Naive thymus-derived CD4-positive, alpha-beta T cell (primary cell): ENCODE results near the gene RFFL. TPM values are rescaled to one million over a fixed set of nuclear protein-coding genes. Genes with fewer than 3 reads are reported as not detected.

Source experiments
- ATAC-seq: fragments of 150-1000 bp; cut with Tn5 transposase; 2 replicates; pipeline ENCODE4 v1.10.0; 2021; ENCODE audit warnings: mild to moderate bottlenecking, moderate library complexity
- CTCF ChIA-PET: fragments of 350-600 bp; sonication (Branson Sonifier 250); formaldehyde crosslinking; loops from one replicate; lab custom pipeline; 2021; ENCODE audit warnings: antibody characterized with exemption; lab: Charles Lee
- POLR2A ChIA-PET: fragments of 350-600 bp; sonication (Branson Sonifier 250); formaldehyde crosslinking; loops from one replicate; lab custom pipeline; 2021; ENCODE audit warnings: antibody characterized with exemption, inconsistent platforms; lab: Charles Lee
- DNase-seq, 9 donors: peaks; one replicate each; pipeline versions ENCODE4 v3.0.0 to v3.0.0-alpha.2; 2020 to 2022; ENCODE audit warnings: mixed read lengths in 1 of 9
- H3K27ac ChIP-seq: one replicate; pipeline ENCODE4 v1.7.0; 2013; ENCODE audit warnings: mild to moderate bottlenecking, low read depth, low read length, moderate library complexity
- H3K27me3 ChIP-seq, 2 donors: one replicate each; pipeline ENCODE4 v1.7.0; 2013; ENCODE audit warnings: low read length in 2 of 2, mild to moderate bottlenecking in 2 of 2, moderate library complexity in 2 of 2; ENCODE audit not compliant: control insufficient read depth in 2 of 2, insufficient read depth in 2 of 2
- H3K36me3 ChIP-seq, 3 experiments: 1 replicate in 2 of 3; 2 replicates in 1 of 3; pipeline ENCODE4 v1.7.0; 2013; ENCODE audit warnings: low read length in 3 of 3, mild to moderate bottlenecking in 3 of 3, moderate library complexity in 1 of 3; ENCODE audit not compliant: insufficient read depth in 3 of 3, control insufficient read depth in 2 of 3
- H3K4me1 ChIP-seq, 2 donors: one replicate each; pipeline ENCODE4 v1.7.0; 2013; ENCODE audit warnings: low read length in 2 of 2, mild to moderate bottlenecking in 2 of 2, moderate library complexity in 1 of 2; ENCODE audit not compliant: control insufficient read depth in 2 of 2, insufficient read depth in 2 of 2
- H3K4me3 ChIP-seq: 2 replicates; pipeline ENCODE4 v1.7.0; 2013; ENCODE audit warnings: mild to moderate bottlenecking, low read length
- H3K9me3 ChIP-seq, 3 experiments: 1 replicate in 2 of 3; 2 replicates in 1 of 3; pipeline ENCODE4 v1.7.0; 2013; ENCODE audit warnings: low read length in 3 of 3; ENCODE audit not compliant: control insufficient read depth in 2 of 3
- H3K27ac Mint-ChIP-seq, 9 donors: one replicate each; pipeline ENCODE4 v1.8.0; 2020 to 2022; ENCODE audit warnings: mixed read lengths in 9 of 9, mild to moderate bottlenecking in 8 of 9, moderate library complexity in 5 of 9, inconsistent platforms in 2 of 9
- H3K27me3 Mint-ChIP-seq, 5 donors: one replicate each; pipeline ENCODE4 v1.8.0; 2021 to 2022; ENCODE audit warnings: mixed read lengths in 5 of 5, mild to moderate bottlenecking in 1 of 5
- H3K36me3 Mint-ChIP-seq, 5 donors: one replicate each; pipeline ENCODE4 v1.8.0; 2020 to 2022; ENCODE audit warnings: mixed read lengths in 5 of 5, mild to moderate bottlenecking in 3 of 5, inconsistent platforms in 1 of 5
- H3K4me1 Mint-ChIP-seq, 7 donors: one replicate each; pipeline ENCODE4 v1.8.0; 2020 to 2022; ENCODE audit warnings: mixed read lengths in 7 of 7, mild to moderate bottlenecking in 3 of 7, inconsistent platforms in 1 of 7
- H3K4me3 Mint-ChIP-seq, 10 donors: one replicate each; pipeline ENCODE4 v1.8.0; 2020 to 2022; ENCODE audit warnings: mild to moderate bottlenecking in 10 of 10, mixed read lengths in 10 of 10, moderate library complexity in 6 of 10, inconsistent platforms in 2 of 10
- H3K9me3 Mint-ChIP-seq, 11 donors: one replicate each; pipeline ENCODE4 v1.8.0; 2020 to 2022; ENCODE audit warnings: mixed read lengths in 11 of 11, mild to moderate bottlenecking in 4 of 11, inconsistent platforms in 1 of 11, moderate library complexity in 1 of 11
- intact Hi-C, 2 donors: fragments of 100-400 bp; cut with micrococcal nuclease; formaldehyde crosslinking; loops; one replicate each; pipeline ENCODE4 v1.15.1; 2023
- polyA plus RNA-seq, 2 donors: library from polyadenylated mRNA; unstranded; fragments of 300-500 nt; fragmentation: Illumina TruSeq; gene quantifications; one replicate each; pipeline ENCODE4 v1.2.3, GENCODE V29; 2021
- total RNA-seq, 6 experiments: library from RNA in 5 of 6; stranded (reverse) in 5 of 6; gene quantifications; 1 replicate in 5 of 6; 2 replicates in 1 of 6; pipeline ENCODE4 v1.2.3 and lab custom pipeline; 2021 to 2026

Gene RFFL
- total and polyA plus RNA-seq, 7 experiments from 2014 or later: 36.4 to 74.7 (median 47.1) TPM

DNA sequence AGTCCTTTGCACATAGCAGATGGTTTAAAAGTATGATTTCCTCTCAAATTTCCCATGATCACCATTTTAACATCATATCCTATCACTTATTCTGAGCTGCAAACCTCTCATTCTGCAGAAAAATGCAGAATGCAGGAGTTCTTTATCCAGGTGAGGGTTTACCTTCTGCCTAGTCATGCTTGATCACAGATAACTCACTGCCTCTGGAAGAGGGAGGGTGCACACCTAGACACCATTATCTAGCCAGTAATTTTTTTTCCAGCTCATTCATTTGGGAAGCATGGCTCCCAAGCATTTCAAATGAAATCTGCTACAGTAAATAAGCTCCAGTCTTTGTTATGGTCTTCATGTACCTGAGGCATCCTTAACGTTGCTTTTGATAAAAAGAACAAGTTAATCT is 38.0 kb downstream of the RFFL start:
- no peak overlapping the region for H3K4me3 Mint-ChIP-seq
- H3K36me3 Mint-ChIP-seq: peaks cover 0 to 31% (median 10%) of the 10 kb centered on the region in 5 donors
- no peak overlapping the region for H3K4me3 ChIP-seq
- H3K27me3 Mint-ChIP-seq: no peaks in the 10 kb centered on the region
- H3K36me3 ChIP-seq: peaks cover 0 to 18% (median 10%) of the 10 kb centered on the region in 3 experiments
- H3K4me1 Mint-ChIP-seq: peaks cover 28 to 69% (median 54%) of the 10 kb centered on the region in 7 donors
- no peaks in the 10 kb centered on the region for H3K9me3 Mint-ChIP-seq
- CTCF ChIA-PET: interaction anchor here (1.0 kb wide), 1 partner anchor 38 kb away, joined by 4 read pairs; the partner anchor contains the start of gene RFFL
- intact Hi-C loops: no loop called here
- DNase-seq (no peak), ATAC-seq (no peak)
- POLR2A ChIA-PET: interaction anchor here (0.6 to 1.6 kb wide), 8 partner anchors 15 to 64 kb away, joined by 3 to 6 read pairs (median 4); no protein-coding TSS in a partner anchor
- H3K27ac Mint-ChIP-seq: peak overlapping the region in 6 of 9 donors; percentile 56 to 97 (median 94)
- peaks cover 28 to 38% of the 10 kb centered on the region in 2 donors for H3K4me1 ChIP-seq
- no peaks in the 10 kb centered on the region for H3K9me3 ChIP-seq
- no peak overlapping the region for H3K27ac ChIP-seq
- H3K27me3 ChIP-seq: no peaks in the 10 kb centered on the region

DNA sequence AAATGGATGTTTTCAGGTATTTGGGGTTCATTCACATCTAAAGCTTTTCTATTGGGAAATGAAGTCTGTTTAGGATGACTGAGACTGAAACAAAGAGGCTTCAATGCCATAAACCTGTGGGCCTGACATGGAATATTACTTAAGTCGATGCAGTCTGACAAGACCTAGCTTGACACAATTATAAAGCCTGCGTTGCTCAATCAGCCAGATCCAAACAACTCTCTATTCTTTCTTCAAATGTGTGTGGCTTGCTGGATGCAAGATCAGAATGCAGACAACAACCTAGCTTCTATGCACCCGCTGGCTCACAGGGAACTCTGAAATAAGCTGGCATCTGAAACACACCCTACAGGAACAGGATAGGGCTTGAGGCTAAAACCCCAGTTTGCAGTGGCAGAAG is 40.0 kb downstream of the RFFL start:
- Mint-ChIP-seq H3K36me3 (peaks cover 0 to 41% (median 17%) of the 10 kb centered on the region in 5 donors), H3K4me1 (peaks cover 27 to 76% (median 54%) of the 10 kb centered on the region in 7 donors), H3K4me3 (peak overlapping the region in 7 of 10 donors; percentile 16 to 84 (median 72)), H3K9me3 (no peaks in the 10 kb centered on the region), H3K27me3 (no peaks in the 10 kb centered on the region), H3K27ac (peak overlapping the region; percentile 92 to 97 (median 96))
- peak overlapping the region; percentile 74 for H3K27ac ChIP-seq
- H3K27me3 ChIP-seq: no peaks in the 10 kb centered on the region
- H3K4me1 ChIP-seq: peaks cover 28 to 36% of the 10 kb centered on the region in 2 donors
- ATAC-seq (no peak), DNase-seq (no peak)
- intact Hi-C loops: loop anchor here in 1 of 2 donors (2.0 kb wide), 1 partner anchor 23 kb away; no protein-coding TSS in a partner anchor
- ChIA-PET POLR2A (interaction anchor here (0.5 to 3.1 kb wide), 16 partner anchors 9 to 95 kb away, joined by 3 to 45 read pairs (median 8); partner anchors contain the start of gene RFFL), CTCF (interaction anchor here (0.7 to 3.0 kb wide), 11 partner anchors 10 to 96 kb away, joined by 3 to 32 read pairs (median 7); partner anchors contain the start of genes RAD51D and RFFL)
- peaks cover 0 to 29% (median 10%) of the 10 kb centered on the region in 3 experiments for H3K36me3 ChIP-seq
- H3K9me3 ChIP-seq: no peaks in the 10 kb centered on the region
- no peak overlapping the region for H3K4me3 ChIP-seq

GRCh38 chr17:35022536-35023063 is 40.9 kb downstream of the RFFL start:
- H3K27me3 Mint-ChIP-seq: no peaks in the 10 kb centered on the region
- H3K36me3 Mint-ChIP-seq: peaks cover 0 to 44% (median 23%) of the 10 kb centered on the region in 5 donors
- no peaks in the 10 kb centered on the region for H3K9me3 Mint-ChIP-seq
- H3K4me3 ChIP-seq: peak overlapping the region; percentile 18
- H3K4me3 Mint-ChIP-seq: peak overlapping the region; percentile 10 to 84 (median 70)
- peaks cover 27 to 79% (median 60%) of the 10 kb centered on the region in 7 donors for H3K4me1 Mint-ChIP-seq
- ATAC-seq (peak; percentile 99), DNase-seq (peak; percentile 37 to 65 (median 56))
- peak overlapping the region; percentile 74 for H3K27ac ChIP-seq
- peaks cover 28 to 36% of the 10 kb centered on the region in 2 donors for H3K4me1 ChIP-seq
- no peaks in the 10 kb centered on the region for H3K9me3 ChIP-seq
- intact Hi-C loops: loop anchor here (1.0 to 2.0 kb wide), 4 partner anchors 24 to 67 kb away; partner anchors contain the start of gene RFFL (in 2 of the 2)
- H3K36me3 ChIP-seq: peaks cover 0 to 35% (median 12%) of the 10 kb centered on the region in 3 experiments
- ChIA-PET POLR2A (interaction anchor here (0.6 to 3.1 kb wide), 26 partner anchors 8 to 556 kb away, joined by 3 to 45 read pairs (median 6); partner anchors contain the start of genes PEX12 and RFFL), CTCF (interaction anchor here (0.9 to 3.0 kb wide), 13 partner anchors 9 to 97 kb away, joined by 3 to 32 read pairs (median 5); partner anchors contain the start of genes RAD51D and RFFL)
- peak overlapping the region; percentile 92 to 97 (median 96) for H3K27ac Mint-ChIP-seq
- H3K27me3 ChIP-seq: no peaks in the 10 kb centered on the region

DNA sequence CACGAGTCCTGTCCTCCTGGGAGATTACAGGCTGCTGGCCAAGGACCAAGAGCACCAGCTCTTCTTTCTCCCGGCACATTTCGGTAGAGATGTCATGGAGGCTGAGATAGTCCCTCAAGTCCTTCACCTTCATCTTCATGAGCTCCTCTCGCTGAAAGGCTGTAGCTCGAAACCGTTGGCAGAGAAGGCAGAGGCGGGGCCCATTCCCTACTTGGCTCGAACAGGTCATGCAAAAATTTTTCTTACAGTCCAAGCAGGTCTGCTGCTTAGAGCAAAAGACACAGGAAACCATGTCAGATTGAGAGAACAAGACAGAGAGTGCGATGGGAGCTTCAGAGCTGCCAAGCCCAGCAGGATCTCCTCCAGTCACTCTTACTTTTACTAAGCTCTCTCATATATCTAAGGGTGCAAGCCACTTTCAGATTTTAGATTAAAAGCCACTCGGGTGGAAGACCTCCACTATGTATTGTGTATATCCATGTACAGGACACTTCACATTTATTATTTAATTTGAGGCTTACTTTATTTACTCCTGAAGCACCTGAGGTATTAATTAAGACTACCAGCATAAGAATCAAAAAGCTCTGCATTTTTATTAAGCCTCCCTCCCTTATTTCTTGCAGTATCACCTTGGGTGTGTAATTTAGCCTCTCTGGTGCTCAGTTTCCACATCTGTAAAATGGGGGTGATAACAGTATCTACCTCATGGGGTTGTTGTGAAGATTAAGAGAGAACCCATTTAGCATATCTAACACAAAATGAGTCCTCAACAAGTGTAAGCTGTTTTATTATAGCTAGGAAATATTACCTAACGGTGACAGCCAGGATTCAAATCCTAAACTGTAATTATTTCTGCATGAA is 41.8 kb downstream of the RFFL start:
- ChIA-PET CTCF (interaction anchor here (1.1 to 3.0 kb wide), 12 partner anchors 8 to 98 kb away, joined by 3 to 32 read pairs (median 6); partner anchors contain the start of genes RAD51D and RFFL), POLR2A (interaction anchor here (0.7 to 3.1 kb wide), 18 partner anchors 10 to 556 kb away, joined by 3 to 45 read pairs (median 8); partner anchors contain the start of genes PEX12 and RFFL)
- intact Hi-C loops: loop anchor here (1.0 to 2.0 kb wide), 4 partner anchors 25 to 68 kb away; partner anchors contain the start of gene RFFL (in 2 of the 2)
- Mint-ChIP-seq H3K4me1 (peaks cover 27 to 80% (median 65%) of the 10 kb centered on the region in 7 donors), H3K27me3 (no peaks in the 10 kb centered on the region), H3K36me3 (peaks cover 7 to 52% (median 31%) of the 10 kb centered on the region in 5 donors), H3K9me3 (no peaks in the 10 kb centered on the region), H3K27ac (peak overlapping the region; percentile 92 to 97 (median 96)), H3K4me3 (peak overlapping the region in 6 of 10 donors; percentile 16 to 74 (median 46))
- Histone ChIP-seq H3K4me1 (peaks cover 28 to 36% of the 10 kb centered on the region in 2 donors), H3K36me3 (peaks cover 5 to 44% (median 18%) of the 10 kb centered on the region in 3 experiments), H3K27me3 (no peaks in the 10 kb centered on the region), H3K9me3 (no peaks in the 10 kb centered on the region), H3K4me3 (no peak overlapping the region), H3K27ac (peak overlapping the region; percentile 74)
- ATAC-seq (no peak), DNase-seq (no peak)

DNA sequence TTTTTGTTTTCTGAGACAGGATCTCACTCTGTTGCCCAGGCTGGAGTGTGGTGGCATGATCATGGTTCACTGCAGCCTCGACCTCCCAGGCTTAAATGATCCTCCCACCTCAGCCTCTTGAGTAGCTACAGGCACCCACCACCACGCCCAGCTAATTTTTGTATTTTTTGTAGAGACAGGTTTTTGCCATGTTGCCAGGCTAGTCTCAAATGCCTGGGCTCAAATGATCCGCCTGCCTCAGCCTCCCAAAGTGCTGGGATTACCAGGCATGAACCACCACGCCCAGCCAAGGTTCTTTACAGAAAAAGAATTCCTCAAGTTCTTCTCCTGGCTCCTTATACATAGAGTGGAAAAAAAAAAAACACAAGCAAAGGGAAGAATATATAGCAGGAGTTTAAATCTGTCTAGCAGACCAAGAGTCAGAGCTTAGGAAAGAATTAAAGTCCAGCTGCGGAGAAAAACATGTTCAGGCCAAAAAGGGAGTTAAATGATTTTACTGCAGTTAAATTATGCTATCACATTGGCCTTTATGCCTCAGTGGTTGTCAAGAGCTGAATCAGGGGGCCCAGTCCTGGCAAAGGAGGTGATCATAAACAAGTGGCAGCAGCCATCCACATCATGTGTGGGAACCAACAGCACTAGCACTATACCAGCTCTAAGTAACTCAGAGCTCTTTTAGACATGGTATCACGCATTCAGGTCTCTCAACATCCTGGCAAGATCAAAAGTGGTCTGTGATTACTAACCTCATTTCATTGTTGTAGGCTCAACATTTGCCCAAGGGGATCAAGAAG is 43.9 kb downstream of the RFFL start:
- Mint-ChIP-seq H3K4me1 (peaks cover 27 to 68% (median 61%) of the 10 kb centered on the region in 7 donors), H3K9me3 (no peaks in the 10 kb centered on the region), H3K27ac (peak overlapping the region in 8 of 9 donors; percentile 1 to 97 (median 42)), H3K27me3 (no peaks in the 10 kb centered on the region), H3K4me3 (no peak overlapping the region), H3K36me3 (peaks cover 7 to 59% (median 25%) of the 10 kb centered on the region in 5 donors)
- ATAC-seq (no peak), DNase-seq (no peak)
- POLR2A ChIA-PET: interaction anchor here (0.6 to 1.5 kb wide), 6 partner anchors 9 to 63 kb away, joined by 3 to 6 read pairs (median 4); partner anchors contain the start of gene RFFL
- H3K36me3 ChIP-seq: peaks cover 22 to 50% (median 24%) of the 10 kb centered on the region in 3 experiments
- no peak overlapping the region for H3K27ac ChIP-seq
- H3K4me1 ChIP-seq: peaks cover 28 to 36% of the 10 kb centered on the region in 2 donors
- no peak overlapping the region for H3K4me3 ChIP-seq
- intact Hi-C loops: no loop called here
- CTCF ChIA-PET: interaction anchor here (0.6 to 1.5 kb wide), 5 partner anchors 20 to 100 kb away, joined by 3 to 6 read pairs (median 5); partner anchors contain the start of gene RFFL
- H3K9me3 ChIP-seq: no peaks in the 10 kb centered on the region
- H3K27me3 ChIP-seq: no peaks in the 10 kb centered on the region
